Stimulated activated CD4-positive, alpha-beta T cell treated with anti-CD3 and anti-CD28 coated beads, Interleukin-2, amount 100 ng/mL, for 4 hours (primary cell): ENCODE results near the gene EGFR.

Experiments used
- DNase-seq: peaks from one replicate; pipeline ENCODE4 v3.0.0-alpha.2; 2020; ENCODE audit warnings: low read depth

Gene EGFR

DNA sequence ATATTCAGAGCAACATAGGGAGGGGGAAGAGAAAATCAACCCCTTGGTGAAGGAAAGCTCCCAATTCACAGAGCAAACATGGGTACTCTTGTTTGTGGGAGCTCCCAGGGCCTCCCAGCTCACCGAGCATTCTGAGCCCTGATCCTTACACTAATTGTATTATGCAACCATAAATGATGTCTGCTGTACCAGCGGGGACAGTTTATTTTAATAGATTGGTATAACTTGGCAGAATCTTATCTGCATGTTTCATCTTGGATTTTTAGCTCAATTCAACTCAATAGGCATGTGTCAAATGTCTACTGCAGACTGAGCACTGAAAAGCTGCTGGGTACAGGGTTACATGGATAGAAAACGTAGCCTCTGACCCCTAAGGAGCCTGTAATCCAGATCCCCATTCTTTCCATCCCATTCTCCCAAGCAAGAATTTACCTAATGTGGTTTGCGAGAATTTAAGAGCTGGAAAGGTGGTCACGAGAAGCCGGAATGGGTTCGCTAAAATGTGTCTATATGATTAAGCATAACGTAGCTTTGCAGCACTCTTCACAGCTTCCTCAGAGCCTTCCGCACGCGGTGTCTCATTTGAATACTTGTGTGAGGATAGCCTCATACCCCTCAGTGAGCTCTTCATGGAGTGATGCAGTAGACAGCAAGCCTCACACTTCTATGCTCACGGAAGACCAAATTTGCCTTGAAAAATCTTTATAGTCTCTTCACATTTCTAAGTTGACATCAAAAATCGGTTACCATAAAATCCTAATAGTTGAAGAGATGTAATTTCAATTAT, 18.3 kb downstream of the EGFR start:
- no peak for DNase-seq

GRCh38 chr7:55043691-55044370, 25.0 kb downstream of the EGFR start:
- DNase-seq, result no peak

DNA sequence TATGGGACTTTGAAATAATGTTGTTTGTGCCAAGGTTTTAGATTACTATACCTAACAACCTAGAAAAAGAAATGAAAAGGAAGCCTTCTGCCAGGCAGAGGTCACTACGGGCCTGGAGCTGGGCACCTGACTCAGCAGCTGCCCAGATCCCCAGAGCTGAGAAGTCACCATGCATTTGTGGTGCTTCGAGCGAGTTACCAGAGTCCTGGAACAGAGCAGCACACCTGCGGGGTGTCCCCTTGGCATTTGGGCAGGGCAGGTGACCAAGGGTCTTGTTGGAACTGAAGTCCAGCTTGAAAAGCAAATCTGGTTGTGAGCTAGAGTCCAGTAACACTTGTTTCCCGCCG, 25.5 kb downstream of the EGFR start:
- no peak for DNase-seq

DNA sequence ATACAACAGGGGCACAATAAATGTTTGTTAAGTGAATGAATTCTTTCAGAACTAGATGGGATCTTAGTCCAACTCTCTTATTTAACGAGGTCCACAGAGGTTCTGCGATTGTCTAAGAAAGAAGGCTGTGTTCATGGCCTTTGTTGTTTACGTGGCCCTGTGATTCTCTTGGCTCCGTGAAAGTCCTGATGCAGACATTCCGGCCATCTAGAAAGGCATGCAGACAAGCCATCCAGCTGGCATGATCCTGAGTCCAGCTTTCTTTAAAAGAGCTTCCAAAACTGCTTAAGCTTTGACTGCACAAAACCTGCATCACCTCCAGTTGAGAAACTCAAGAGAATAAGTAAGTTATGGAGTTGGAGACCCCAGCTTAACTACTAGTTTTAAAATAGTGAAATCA, 26.0 kb downstream of the EGFR start:
- no peak for DNase-seq

DNA sequence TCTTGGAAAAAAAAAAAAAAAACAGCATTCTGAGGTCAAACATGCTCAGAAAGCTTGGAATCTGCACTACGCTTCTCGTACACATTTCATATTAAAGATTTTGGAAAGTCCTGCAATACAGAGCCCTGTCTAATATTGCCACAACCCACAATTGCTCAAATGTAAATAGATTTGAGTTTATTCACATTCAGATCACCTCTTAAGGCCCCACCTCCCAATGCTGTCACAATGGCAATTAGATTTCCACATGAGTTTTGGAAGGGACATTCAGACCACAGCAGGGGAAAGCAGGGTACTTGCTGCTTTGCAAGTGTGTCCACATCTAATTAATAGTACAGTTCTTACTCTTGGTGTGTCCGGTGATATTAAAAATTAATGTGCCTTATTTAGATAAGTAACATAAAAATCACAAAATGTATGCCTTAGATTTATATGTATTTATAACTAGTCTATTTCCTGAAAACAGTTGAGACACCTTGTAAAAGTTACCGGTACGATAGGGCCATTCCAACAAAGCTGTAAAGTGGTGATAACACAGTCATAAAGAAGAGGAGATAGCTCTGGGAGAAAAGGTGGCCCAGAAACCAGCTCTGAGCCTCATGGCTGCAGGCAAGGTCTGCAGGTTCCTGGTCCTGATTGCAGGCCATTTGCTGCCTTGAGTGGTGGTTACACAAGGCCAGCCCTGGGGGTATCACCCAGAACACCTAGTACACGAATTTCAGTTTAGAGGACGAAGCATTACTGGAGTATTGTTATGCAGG, 27.9 kb downstream of the EGFR start:
- no peak for DNase-seq

GRCh38 chr7:55048221-55048859, 29.5 kb downstream of the EGFR start:
- DNase-seq, result no peak

- DNase-seq, result no peak
Measured at GRCh38 chr7:55050281-55050680, 31.5 kb downstream of the EGFR start.

DNA sequence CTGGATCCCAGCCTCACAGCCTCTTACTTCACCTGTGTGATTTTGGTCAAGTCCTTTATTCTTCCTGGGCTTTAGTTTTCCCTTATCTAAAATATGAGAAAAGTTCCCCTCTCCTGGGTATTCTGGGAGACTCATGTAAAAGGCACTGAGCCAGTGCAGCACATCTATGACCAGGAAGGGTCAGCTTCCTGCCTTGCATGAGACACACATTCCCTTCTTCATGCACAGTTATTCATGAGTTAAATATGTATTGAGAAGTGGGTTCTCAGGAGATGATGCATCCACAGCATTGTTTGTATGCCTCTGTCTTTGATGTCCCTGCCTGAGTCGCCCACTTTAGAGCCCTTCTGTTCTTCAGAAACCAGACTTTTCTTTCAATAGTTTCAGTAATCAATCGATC, 33.3 kb downstream of the EGFR start:
- no peak for DNase-seq

- no peak for DNase-seq
Measured at GRCh38 chr7:55052741-55053427, 34.1 kb downstream of the EGFR start.

GRCh38 chr7:55053651-55054571, 35.1 kb downstream of the EGFR start:
- no peak for DNase-seq

DNA sequence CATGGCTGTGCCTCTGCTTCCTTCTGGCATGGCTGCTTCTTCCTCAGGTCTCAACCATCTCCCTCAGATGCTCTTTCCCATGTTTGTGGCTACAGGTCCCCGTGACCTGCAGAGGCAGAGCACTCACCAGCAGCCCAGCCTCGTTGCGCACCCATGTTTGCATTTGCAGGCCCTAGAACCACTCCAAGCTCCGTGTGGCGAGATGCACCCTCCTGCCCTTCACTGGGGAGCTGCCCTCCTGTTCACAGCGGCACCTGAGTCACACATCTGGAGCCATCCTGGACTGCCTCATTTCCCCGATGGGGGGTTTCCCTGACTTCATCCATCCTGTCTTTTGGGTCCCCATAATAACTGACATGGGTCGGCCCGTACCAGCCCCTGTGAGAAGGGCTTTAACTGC, 35.9 kb downstream of the EGFR start:
- no peak for DNase-seq

GRCh38 chr7:55055479-55055878, 36.7 kb downstream of the EGFR start:
- no peak for DNase-seq

GRCh38 chr7:55056068-55056467, 37.3 kb downstream of the EGFR start:
- no peak for DNase-seq

GRCh38 chr7:55056577-55057480, 38.0 kb downstream of the EGFR start:
- no peak for DNase-seq

DNA sequence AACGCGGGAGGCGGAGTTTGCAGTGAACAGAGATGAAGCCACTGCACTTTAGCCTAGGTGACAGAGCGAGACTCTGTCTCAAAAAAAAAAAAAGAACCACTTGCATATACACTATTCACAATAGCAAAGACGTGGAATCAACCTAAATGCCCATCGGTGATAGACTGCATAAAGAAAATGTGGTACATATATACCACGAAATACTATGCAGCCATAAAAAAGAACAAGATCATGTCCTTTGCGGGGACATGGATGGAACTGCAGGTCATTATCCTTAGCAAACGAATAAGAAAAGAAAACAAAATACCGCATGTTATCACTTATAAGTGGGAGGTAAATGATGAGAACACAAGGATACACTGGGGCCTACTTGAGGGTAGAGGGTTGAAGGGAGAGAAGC, 39.5 kb downstream of the EGFR start:
- DNase-seq, result no peak

DNA sequence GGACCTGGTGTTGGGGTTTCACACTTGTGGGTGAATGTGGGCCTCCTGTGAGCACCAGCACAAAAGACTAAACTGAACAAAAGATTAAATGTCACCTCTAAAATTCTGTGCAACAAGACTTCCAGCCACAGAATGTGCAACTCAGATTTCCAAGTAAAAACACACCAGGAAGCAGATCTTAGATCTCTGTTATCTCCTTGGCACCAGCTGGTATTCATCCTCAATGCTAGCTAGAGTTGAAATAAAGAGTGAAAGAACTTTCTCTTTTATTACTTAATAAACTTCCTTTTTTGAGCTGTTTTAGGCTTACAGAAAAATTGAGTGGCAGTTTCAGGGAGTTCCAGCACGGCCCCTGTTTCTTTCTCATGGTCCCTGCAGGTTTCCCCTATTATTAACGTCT, 40.2 kb downstream of the EGFR start:
- DNase-seq, result no peak

DNA sequence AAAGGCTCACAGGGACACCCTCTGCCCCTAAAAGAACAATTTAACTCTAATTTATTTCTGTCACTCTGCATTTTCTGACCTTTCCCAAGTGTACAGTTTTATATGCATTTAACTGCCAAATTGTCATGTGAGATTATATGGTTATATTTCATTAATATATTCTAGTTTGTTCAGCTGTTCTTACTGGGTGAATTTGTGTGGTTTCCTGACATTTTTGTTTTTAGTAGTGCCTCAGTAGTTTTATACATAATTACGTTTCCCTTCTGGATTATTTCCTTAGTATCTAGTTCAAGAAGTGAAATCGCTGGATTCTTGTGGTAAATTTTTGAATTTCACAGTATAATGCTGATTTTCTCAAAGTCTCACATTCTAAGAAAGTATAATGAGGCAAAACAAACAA, 41.3 kb downstream of the EGFR start:
- no peak for DNase-seq

DNA sequence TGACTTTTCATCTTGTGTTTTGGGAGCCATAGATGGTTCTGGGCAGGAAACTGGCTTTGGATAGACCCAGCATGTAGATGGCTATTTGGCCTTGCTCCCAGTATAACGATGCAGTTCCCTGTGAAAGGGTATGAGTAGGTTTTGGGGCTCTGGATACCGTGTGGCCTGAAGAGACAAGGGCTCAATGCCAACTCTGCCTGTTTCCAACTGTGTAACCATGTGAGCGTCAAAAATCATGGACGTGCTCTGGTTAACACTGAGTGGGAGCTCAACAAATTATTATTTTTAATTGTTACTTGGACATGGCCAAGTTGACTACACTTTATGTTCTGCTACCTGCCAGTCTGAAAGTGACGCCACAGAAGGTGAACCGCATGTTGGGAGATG, 41.8 kb downstream of the EGFR start:
- no peak for DNase-seq

DNA sequence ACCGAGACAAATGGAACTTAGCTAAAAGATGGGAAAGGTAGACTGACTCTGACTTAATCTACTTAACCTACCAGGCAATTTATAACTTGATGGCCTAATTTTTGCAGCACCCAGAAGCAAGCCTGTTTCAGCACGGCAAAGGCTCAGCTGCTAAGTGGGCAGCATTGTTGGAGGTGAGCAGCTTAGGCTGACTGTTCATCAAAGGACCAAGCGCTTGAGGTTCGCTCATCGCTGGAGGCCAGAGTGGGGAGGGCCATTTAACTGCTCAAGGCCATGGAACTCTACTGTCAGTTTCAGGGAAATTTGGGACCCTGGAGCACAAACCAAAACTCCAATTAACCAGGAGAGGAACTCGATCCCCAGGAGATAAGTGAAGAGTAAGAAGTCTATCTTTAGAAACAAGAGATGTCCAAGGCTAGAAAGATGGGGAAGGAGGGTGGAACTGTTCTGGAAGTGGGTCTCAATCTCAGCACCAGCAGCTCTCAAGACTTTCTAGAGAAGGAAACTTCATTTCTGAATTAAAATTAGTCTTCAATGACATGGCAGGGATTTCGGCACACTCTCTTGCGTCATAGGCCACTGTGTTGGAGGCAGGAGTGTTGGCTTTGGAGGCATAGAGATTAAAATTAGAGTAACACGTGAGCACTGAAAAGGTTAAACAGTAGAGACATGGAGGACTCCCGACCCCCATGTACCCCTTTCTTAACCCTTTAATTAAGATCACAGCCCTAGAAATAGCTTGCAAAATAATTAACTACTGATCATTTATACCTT, 43.1 kb downstream of the EGFR start:
- no peak for DNase-seq
